Sigmoid colon (tissue), 7 donors: ENCODE measurements around the gene TBC1D21. TPM values are rescaled to one million over a fixed set of nuclear protein-coding genes. Genes with fewer than 3 reads are reported as not detected.

Source experiments
- DNase-seq: peaks from one replicate; pipeline ENCODE4 v3.0.0-alpha.2; 2019
- H3K27ac ChIP-seq, 4 donors: fragments of 200-600 bp; sonication (generic); one replicate each; pipeline ENCODE4 v1.5.1; 2016 to 2019; ENCODE audit warnings: mild to moderate bottlenecking in 1 of 4
- H3K27me3 ChIP-seq, 3 donors: fragments of 200-600 bp; sonication (generic); one replicate each; pipeline ENCODE4 v1.5.1; 2019; ENCODE audit warnings: mild to moderate bottlenecking in 1 of 3
- H3K36me3 ChIP-seq, 4 donors: fragments of 200-600 bp; sonication (generic); one replicate each; pipeline ENCODE4 v1.5.1; 2016 to 2019
- H3K4me1 ChIP-seq, 4 donors: fragments of 200-600 bp; sonication (generic); one replicate each; pipeline ENCODE4 v1.5.1; 2017 to 2019
- H3K4me3 ChIP-seq, 4 donors: fragments of 200-600 bp; sonication (generic); one replicate each; pipeline ENCODE4 v1.5.1; 2017 to 2019; ENCODE audit warnings: mild to moderate bottlenecking in 2 of 4, moderate library complexity in 1 of 4
- H3K9me3 ChIP-seq, 4 donors: fragments of 200-600 bp in 3 of 4; sonication (generic) in 3 of 4; one replicate each; pipeline versions ENCODE4 v1.5.1 to v1.6.1; 2013 to 2019
- EP300 ChIP-seq, 4 donors: sonication (generic); formaldehyde crosslinking; IDR thresholded peaks; one replicate each; pipeline ENCODE4 v1.6.1; 2017; ENCODE audit warnings: antibody characterized with exemption in 4 of 4
- POLR2A ChIP-seq, 2 donors: fragments of 450-650 bp; IDR thresholded peaks; one replicate each; pipeline ENCODE4 v1.6.1; 2016; ENCODE audit warnings: antibody characterized with exemption in 2 of 2, mild to moderate bottlenecking in 2 of 2, moderate library complexity in 2 of 2
- POLR2AphosphoS5 ChIP-seq, 4 donors: sonication (generic); formaldehyde crosslinking; IDR thresholded peaks; one replicate each; pipeline ENCODE4 v1.6.1; 2017; ENCODE audit warnings: antibody characterized with exemption in 4 of 4
- WGBS, 2 donors: extraction: QIAGEN DNeasy Blood & Tissue Kit; methylation state at CpG; one replicate each; pipeline ENCODE4 v1.1.7; 2013; 5-methylcytosine and 5-hydroxymethylcytosine counted together
- intact Hi-C: fragments of 100-400 bp; cut with DNase I; formaldehyde crosslinking; loops from one replicate; pipeline ENCODE4 v1.15.1; 2023
- polyA plus RNA-seq, 3 donors: library from polyadenylated mRNA; stranded (reverse); fragments of 200-250 nt; gene quantifications; one replicate each; pipeline ENCODE4 v1.2.3, GENCODE V29; 2013
- total RNA-seq, 4 donors: library from RNA; depleted of rRNA; stranded (reverse); fragments of >200 nt; gene quantifications; one replicate each; pipeline ENCODE4 v1.1.0, GENCODE V29; 2016
- TF ChIP-seq, protein P1 (sequence below), 4 experiments: fragments of 450-650 bp in 3 of 4; fragments of 200-600 bp in 1 of 4; IDR thresholded peaks; one replicate each; pipeline ENCODE4 v1.5.1; 2016 to 2019; ENCODE audit warnings: antibody characterized with exemption in 4 of 4, mild to moderate bottlenecking in 3 of 4, moderate library complexity in 2 of 4
- donor health status: healthy with polysubstance abuse.
- donor health status: Bipolar disorder and iron deficiency.
- donor health status: healthy.

TBC1D21 gene
- total and polyA plus RNA-seq, 7 donors: not detected

DNA sequence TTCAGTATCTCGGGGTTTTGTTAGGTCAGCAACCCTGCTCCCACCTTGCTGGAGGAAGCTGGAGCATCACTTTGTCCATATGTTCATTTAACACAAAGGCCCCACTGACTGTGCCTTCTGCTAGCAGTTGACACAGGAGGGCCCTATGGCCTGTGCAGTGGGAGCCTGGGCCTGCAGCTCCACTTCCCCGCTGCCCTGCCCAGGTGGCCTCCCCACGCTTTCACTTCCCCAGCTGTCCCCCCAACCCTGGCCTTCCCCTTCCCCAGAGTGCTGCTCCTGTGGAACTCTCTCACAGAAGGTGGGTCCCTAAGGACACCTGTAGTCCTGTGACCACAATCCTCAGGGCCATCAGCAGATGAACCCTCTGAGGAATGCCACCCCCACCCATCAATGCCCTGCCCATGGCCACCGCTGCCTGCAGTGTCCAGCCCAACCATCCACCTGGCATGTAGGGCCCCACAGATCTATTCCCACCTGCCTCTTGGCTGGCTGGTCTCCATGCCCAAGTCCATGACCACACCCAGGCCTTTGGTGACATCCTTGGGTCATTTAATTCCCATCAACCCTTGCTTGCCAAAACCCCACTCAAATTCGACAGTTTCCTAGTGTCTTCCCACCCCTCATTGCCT lies 13.5 kb downstream of the TBC1D21 start:
- Histone ChIP-seq H3K4me3 (no peak overlapping the region), H3K27me3 (peaks cover 0 to 5% (median 0%) of the 10 kb centered on the region in 3 donors), H3K4me1 (no peaks in the 10 kb centered on the region), H3K9me3 (no peaks in the 10 kb centered on the region), H3K36me3 (no peaks in the 10 kb centered on the region), H3K27ac (no peak overlapping the region)
- WGBS, 2 donors: 79 to 80% methylated on average over 5 of the region's 5 CpGs
- no peak for DNase-seq
- intact Hi-C loops: no loop called here
- TF ChIP-seq, protein P1, sequence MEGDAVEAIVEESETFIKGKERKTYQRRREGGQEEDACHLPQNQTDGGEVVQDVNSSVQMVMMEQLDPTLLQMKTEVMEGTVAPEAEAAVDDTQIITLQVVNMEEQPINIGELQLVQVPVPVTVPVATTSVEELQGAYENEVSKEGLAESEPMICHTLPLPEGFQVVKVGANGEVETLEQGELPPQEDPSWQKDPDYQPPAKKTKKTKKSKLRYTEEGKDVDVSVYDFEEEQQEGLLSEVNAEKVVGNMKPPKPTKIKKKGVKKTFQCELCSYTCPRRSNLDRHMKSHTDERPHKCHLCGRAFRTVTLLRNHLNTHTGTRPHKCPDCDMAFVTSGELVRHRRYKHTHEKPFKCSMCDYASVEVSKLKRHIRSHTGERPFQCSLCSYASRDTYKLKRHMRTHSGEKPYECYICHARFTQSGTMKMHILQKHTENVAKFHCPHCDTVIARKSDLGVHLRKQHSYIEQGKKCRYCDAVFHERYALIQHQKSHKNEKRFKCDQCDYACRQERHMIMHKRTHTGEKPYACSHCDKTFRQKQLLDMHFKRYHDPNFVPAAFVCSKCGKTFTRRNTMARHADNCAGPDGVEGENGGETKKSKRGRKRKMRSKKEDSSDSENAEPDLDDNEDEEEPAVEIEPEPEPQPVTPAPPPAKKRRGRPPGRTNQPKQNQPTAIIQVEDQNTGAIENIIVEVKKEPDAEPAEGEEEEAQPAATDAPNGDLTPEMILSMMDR (IDR thresholded peaks at IDR 0.05): no peak
- TF ChIP-seq EP300 (IDR thresholded peaks at IDR 0.05): no peak
- no peak for TF ChIP-seq POLR2AphosphoS5 (IDR thresholded peaks at IDR 0.05)
- no peak for TF ChIP-seq POLR2A (IDR thresholded peaks at IDR 0.05)

DNA sequence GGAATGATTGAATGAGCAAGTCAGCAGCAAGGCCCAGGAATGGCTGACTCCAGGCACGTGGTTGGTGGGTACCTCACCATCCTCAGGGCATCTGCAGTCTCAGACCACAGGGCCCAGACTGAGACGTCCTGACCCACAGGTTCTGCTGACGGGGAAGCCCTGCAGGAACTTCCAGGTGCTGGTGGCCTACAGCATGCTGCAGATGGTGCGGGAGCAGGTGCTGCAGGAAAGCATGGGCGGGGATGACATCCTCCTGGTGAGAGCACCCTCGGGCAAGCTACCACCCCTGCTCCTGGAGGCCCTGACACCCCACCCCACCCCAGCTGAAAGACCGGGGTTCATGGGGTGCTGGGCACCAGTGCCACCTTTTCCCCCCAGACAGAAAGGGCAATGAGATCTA lies 14.1 kb downstream of the TBC1D21 start:
- DNase-seq: no peak
- Histone ChIP-seq H3K27me3 (peaks cover 0 to 5% (median 0%) of the 10 kb centered on the region in 3 donors), H3K9me3 (no peaks in the 10 kb centered on the region), H3K27ac (no peak overlapping the region), H3K4me3 (no peak overlapping the region), H3K4me1 (no peaks in the 10 kb centered on the region), H3K36me3 (no peaks in the 10 kb centered on the region)
- WGBS, 2 donors: 69 to 72% methylated on average over 7 of the region's 7 CpGs
- intact Hi-C loops: no loop called here
- no peak for TF ChIP-seq EP300 (IDR thresholded peaks at IDR 0.05)
- TF ChIP-seq, protein P1 (IDR thresholded peaks at IDR 0.05): no peak

DNA sequence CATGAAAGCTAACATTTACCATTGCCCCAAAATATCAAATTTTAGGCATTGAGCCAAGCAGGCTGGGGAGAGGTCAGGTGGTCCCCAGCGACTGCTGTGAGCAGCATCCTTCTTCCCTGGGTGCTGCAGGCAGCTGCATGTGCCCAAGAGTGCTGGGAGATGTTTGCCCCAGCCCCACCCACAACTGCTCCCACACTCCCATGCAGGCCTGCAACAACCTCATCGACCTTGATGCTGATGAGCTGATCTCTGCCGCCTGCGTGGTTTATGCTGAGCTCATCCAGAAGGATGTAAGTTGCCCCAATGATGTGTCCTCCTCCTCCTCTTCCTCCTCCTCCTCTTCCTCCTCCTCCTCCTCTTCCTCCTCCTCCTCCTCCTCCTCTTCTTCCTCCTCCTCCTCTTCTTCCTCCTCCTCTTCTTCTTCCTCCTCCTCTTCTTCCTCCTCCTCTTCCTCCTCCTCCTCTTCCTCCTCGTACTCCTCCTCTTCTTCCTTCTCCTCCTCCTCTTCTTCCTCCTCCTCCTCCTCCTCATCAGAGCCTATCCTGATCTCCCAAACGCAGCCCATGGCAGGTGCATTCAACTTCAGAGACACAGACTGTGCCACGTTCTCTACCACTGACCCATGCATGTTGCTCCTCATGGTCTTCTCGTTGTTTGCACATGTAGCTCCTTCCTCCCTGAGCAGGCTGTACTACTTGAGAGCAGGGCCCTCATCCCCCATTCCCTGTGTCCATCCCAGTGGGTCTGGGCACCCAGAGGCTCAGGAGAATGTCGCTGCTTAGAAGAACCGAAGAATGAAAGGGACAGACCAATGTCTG lies 15.1 kb downstream of the TBC1D21 start:
- no peak for DNase-seq
- Histone ChIP-seq H3K4me1 (no peaks in the 10 kb centered on the region), H3K27ac (no peak overlapping the region), H3K27me3 (no peaks in the 10 kb centered on the region), H3K9me3 (no peaks in the 10 kb centered on the region), H3K36me3 (no peaks in the 10 kb centered on the region), H3K4me3 (no peak overlapping the region)
- TF ChIP-seq POLR2AphosphoS5 (IDR thresholded peaks at IDR 0.05): no peak
- no peak for TF ChIP-seq POLR2A (IDR thresholded peaks at IDR 0.05)
- no peak for TF ChIP-seq EP300 (IDR thresholded peaks at IDR 0.05)
- TF ChIP-seq, protein P1 (IDR thresholded peaks at IDR 0.05): no peak
- WGBS, 2 donors: 54 to 78% methylated on average over 10 of the region's 10 CpGs
- intact Hi-C loops: no loop called here

DNA sequence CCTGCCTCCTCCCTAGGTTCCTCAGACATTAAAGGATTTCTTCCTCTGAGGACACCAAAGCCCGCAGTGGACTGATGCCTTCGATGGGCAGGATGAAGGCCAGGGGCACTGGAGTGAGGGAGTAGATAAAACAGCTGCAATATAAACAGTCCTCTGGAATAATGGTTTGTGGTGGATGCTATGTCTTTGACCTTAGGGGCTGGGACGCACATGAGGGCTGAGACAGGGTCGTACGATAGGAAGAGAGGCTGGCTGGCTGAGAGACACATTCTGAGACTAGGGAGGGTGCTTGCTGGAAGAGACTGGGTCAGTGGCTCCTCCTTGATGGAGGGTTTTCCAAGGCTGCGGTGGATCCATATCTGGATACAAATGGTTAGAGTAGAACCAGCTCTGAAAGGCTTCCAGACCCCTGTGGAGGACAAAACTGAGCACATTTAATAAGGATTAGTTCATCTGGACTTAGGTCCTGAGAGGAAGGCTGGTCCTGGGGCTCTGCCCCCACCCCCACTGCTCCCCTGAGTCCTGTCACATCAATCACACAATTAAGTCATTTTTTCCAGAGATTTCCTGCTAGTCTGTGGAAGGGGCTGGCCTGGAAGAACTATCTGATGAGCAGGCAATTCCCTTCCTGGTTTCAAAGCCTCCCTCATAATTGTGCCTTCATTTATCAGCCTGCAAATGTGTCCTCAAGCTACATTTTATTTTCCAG lies 15.8 kb downstream of the TBC1D21 start:
- 79% methylated on average over 6 of the region's 6 CpGs for WGBS, 2 donors
- intact Hi-C loops: no loop called here
- H3K9me3 ChIP-seq: no peaks in the 10 kb centered on the region
- H3K36me3 ChIP-seq: no peaks in the 10 kb centered on the region
- no peak overlapping the region for H3K27ac ChIP-seq
- no peak for DNase-seq
- no peak overlapping the region for H3K4me3 ChIP-seq
- TF ChIP-seq POLR2A (IDR thresholded peaks at IDR 0.05): no peak
- no peak for TF ChIP-seq POLR2AphosphoS5 (IDR thresholded peaks at IDR 0.05)
- TF ChIP-seq, protein P1 (IDR thresholded peaks at IDR 0.05): no peak
- TF ChIP-seq EP300 (IDR thresholded peaks at IDR 0.05): no peak
- no peaks in the 10 kb centered on the region for H3K4me1 ChIP-seq
- H3K27me3 ChIP-seq: no peaks in the 10 kb centered on the region
